ENCODE data around the gene IFT81.
"Not testable (repeated sequence)": the region's sequence is repeated elsewhere in the genome, so short reads cannot be mapped to it uniquely, and the experiment has no call there.

The IFT81 gene

GRCh38 chr12:110243227-110243626 lies 119.1 kb downstream of the IFT81 start:
- no peak for DNase-seq (ENCODE audit: low read depth in 2 of 2)

- no peak for DNase-seq (ENCODE audit: low read depth in 2 of 2)
Observed at GRCh38 chr12:110244372-110244771, 120.2 kb downstream of the IFT81 start.

GRCh38 chr12:110244829-110245228 lies 120.7 kb downstream of the IFT81 start:
- no peak for DNase-seq (ENCODE audit: low read depth in 2 of 2)

GRCh38 chr12:110245369-110245772 lies 121.2 kb downstream of the IFT81 start:
- peak; percentile 4 to 6 for DNase-seq (ENCODE audit: low read depth in 2 of 2)

- DNase-seq (ENCODE audit: low read depth in 2 of 2), result no peak
Observed at GRCh38 chr12:110246636-110247339, 122.6 kb downstream of the IFT81 start.

GRCh38 chr12:110247340-110248095 lies 123.4 kb downstream of the IFT81 start:
- no peak for DNase-seq (ENCODE audit: low read depth in 2 of 2)

GRCh38 chr12:110248096-110248447 lies 123.9 kb downstream of the IFT81 start:
- no peak for DNase-seq (ENCODE audit: low read depth in 2 of 2)

- no peak for DNase-seq (ENCODE audit: low read depth in 2 of 2)
Observed at GRCh38 chr12:110249105-110249504, 124.9 kb downstream of the IFT81 start.

- DNase-seq (ENCODE audit: low read depth in 2 of 2), result no peak
Observed at GRCh38 chr12:110249716-110250225, 125.6 kb downstream of the IFT81 start.

- DNase-seq (ENCODE audit: low read depth in 2 of 2), result no peak
Observed at GRCh38 chr12:110251381-110251780, 127.2 kb downstream of the IFT81 start.

- no peak for DNase-seq (ENCODE audit: low read depth in 2 of 2)
Observed at GRCh38 chr12:110252716-110253115, 128.6 kb downstream of the IFT81 start.

- DNase-seq (ENCODE audit: low read depth in 2 of 2), result no peak
Observed at GRCh38 chr12:110253176-110253575, 129.0 kb downstream of the IFT81 start.

GRCh38 chr12:110254971-110255540 lies 130.9 kb downstream of the IFT81 start:
- DNase-seq (ENCODE audit: low read depth in 2 of 2), result no peak

GRCh38 chr12:110255890-110256456 lies 131.8 kb downstream of the IFT81 start:
- DNase-seq (ENCODE audit: low read depth in 2 of 2), result not testable (repeated sequence)

GRCh38 chr12:110256780-110257431 lies 132.7 kb downstream of the IFT81 start:
- no peak for DNase-seq (ENCODE audit: low read depth in 2 of 2)

- no peak for DNase-seq (ENCODE audit: low read depth in 2 of 2)
Observed at GRCh38 chr12:110258466-110258865, 134.3 kb downstream of the IFT81 start.

- DNase-seq (ENCODE audit: low read depth in 2 of 2), result no peak
Observed at GRCh38 chr12:110262442-110263388, 138.6 kb downstream of the IFT81 start.

GRCh38 chr12:110266381-110266960 lies 142.3 kb downstream of the IFT81 start:
- DNase-seq (ENCODE audit: low read depth in 2 of 2), result no peak

GRCh38 chr12:110266980-110267620 lies 142.9 kb downstream of the IFT81 start:
- DNase-seq (ENCODE audit: low read depth in 2 of 2), result no peak
